ENCODE results near the gene PDE9A.

Gene PDE9A

DNA sequence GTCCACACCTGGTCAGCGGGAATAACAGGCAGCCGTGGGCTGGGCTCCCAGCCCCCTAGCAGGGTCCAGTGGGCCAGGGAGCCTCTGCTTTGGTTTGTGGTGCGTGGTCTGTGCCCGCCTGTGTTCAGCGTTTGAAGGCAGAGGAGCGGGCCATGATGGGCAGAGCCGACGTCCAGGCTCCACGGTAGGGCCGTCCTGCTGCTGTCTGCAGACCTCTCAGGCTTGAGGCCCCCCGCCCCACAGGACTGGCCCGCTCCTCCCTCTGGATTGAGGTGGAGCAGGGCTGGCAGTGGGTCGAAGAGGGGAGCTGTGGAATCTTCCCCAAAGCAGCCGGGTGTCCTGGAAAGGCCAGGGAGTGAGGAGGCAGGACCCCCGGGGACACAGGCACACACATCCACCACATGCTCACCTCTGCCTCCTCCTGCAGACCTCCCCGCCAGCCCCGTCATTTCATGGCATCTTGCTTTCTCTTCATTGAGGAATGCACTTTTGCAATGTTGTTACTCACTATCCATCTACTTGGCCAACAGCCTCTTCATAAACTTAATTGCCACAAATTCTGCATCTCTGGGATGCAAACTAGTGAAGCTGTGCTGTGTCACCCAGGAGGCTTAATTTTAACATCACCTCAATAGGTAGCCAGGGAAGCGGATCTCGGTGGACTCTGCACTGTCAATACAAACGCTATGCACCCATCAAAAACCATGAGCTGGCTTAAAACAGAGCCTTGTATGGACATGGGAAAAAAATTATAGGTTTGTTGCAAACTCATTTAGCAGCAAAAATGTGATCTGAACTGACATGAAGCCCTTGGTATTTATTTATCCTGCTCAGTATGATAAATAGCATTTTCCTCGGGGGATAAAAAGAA is 85.9 kb downstream of the PDE9A start:
- no peak for DNase-seq (ENCODE audit: low spot score)
- TF ChIP-seq, protein P1, sequence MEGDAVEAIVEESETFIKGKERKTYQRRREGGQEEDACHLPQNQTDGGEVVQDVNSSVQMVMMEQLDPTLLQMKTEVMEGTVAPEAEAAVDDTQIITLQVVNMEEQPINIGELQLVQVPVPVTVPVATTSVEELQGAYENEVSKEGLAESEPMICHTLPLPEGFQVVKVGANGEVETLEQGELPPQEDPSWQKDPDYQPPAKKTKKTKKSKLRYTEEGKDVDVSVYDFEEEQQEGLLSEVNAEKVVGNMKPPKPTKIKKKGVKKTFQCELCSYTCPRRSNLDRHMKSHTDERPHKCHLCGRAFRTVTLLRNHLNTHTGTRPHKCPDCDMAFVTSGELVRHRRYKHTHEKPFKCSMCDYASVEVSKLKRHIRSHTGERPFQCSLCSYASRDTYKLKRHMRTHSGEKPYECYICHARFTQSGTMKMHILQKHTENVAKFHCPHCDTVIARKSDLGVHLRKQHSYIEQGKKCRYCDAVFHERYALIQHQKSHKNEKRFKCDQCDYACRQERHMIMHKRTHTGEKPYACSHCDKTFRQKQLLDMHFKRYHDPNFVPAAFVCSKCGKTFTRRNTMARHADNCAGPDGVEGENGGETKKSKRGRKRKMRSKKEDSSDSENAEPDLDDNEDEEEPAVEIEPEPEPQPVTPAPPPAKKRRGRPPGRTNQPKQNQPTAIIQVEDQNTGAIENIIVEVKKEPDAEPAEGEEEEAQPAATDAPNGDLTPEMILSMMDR (IDR thresholded peaks at IDR 0.05; ENCODE audit: extremely low read depth, missing control alignments): no peak

- DNase-seq (ENCODE audit: low spot score): no peak
These were observed 87.0 kb downstream of the PDE9A start for GRCh38 chr21:42740405-42740909.

GRCh38 chr21:42741066-42741465 is 87.6 kb downstream of the PDE9A start:
- TF ChIP-seq, protein P1 (IDR thresholded peaks at IDR 0.05; ENCODE audit: extremely low read depth, missing control alignments): no peak

More at GRCh38 chr21:42740405-42740909, 87.0 kb downstream of the PDE9A start:
- TF ChIP-seq, protein P1 (IDR thresholded peaks at IDR 0.05; ENCODE audit: extremely low read depth, missing control alignments): no peak

DNA sequence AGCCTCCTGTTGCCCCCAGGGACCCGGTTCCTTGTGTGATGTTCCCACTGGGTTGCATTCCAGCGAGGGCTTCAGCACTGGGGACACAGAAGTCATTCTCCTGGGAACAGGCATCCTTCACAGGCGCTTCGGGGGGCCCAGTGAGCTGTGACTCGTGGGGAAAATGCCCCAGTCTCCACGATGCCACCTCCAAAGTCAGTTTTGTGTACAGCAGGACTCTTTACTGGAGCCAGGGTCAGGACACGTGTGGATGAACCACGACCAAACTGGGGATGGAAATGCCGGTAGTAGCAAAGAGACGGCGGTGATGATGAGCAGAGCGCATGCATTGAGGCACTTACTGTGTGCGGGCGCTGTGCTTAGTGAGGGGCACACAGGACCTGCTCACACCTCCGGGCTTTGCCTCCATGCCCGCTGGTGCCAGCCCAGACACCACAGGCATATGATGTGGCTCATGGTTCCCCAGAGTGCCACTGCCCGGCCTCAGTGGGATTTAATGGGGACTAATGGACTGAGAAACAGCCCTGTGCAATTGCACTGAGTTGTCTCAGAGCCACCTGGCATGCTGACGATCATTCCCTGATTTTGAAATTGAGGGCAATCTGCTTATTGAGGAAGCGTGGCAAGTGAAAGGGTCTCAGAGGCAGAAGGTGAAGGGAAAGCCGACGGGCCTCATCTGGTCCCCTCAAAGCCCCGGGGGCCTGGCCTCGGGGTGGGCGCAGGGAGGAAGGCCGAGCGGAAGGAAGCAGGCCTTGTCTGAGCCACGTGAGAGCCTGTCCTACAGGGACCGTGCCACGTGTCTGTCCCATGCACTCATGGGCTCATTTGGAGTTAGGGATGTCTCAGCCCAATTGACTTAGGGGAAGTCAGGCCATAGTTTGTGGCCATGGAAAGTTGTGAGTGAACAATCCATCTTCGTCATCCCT is 91.4 kb downstream of the PDE9A start:
- TF ChIP-seq, protein P1 (IDR thresholded peaks at IDR 0.05; ENCODE audit: extremely low read depth, missing control alignments): no peak
- no peak for DNase-seq (ENCODE audit: low spot score)

More at GRCh38 chr21:42741066-42741465, 87.6 kb downstream of the PDE9A start:
- no peak for DNase-seq (ENCODE audit: low spot score)

GRCh38 chr21:42745511-42746239 is 92.3 kb downstream of the PDE9A start:
- TF ChIP-seq, protein P1 (IDR thresholded peaks at IDR 0.05; ENCODE audit: extremely low read depth, missing control alignments): no peak
- DNase-seq (ENCODE audit: low spot score): no peak

DNA sequence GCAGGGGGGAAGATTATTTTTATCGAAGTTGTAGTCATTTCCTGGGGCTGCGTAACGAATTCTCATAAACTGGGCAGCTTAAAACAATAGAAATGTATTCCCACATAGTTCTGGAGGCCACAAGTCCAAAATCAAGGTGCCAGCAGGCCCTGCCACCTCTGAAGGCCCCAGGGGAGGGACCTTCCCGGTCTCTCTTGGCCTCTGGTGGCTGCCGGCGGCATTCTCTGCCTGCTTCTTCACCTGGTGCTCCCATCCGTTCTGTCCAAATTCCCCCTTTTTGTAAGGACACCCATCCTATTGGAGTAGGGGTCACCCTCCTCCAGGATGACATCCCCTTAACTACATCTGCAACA is 92.8 kb downstream of the PDE9A start:
- TF ChIP-seq, protein P1 (IDR thresholded peaks at IDR 0.05; ENCODE audit: extremely low read depth, missing control alignments): no peak
- DNase-seq (ENCODE audit: low spot score): no peak
